Measurements from ENCODE around the gene CYBC1.
"Not testable (repeated sequence)": the region's sequence is repeated elsewhere in the genome, so short reads cannot be mapped to it uniquely, and the experiment has no call there.

The CYBC1 gene

GRCh38 chr17:82479602-82480001 lies 29.1 kb upstream of the CYBC1 start:
- in situ Hi-C loops (cut with MboI; ENCODE audit: low sequenced_read_pairs), result no loop called here

GRCh38 chr17:82477934-82478333 lies 27.4 kb upstream of the CYBC1 start:
- in situ Hi-C loops (cut with MboI; ENCODE audit: low sequenced_read_pairs), result no loop called here

- in situ Hi-C loops (cut with MboI; ENCODE audit: low sequenced_read_pairs), result no loop called here
Measured at GRCh38 chr17:82475458-82475857, 24.9 kb upstream of the CYBC1 start.

GRCh38 chr17:82474223-82475010 lies 23.9 kb upstream of the CYBC1 start:
- in situ Hi-C loops (cut with MboI; ENCODE audit: low sequenced_read_pairs), result no loop called here

GRCh38 chr17:82470065-82470464 lies 19.5 kb upstream of the CYBC1 start:
- in situ Hi-C loops (cut with MboI; ENCODE audit: low sequenced_read_pairs), result no loop called here

GRCh38 chr17:82468692-82469091 lies 18.1 kb upstream of the CYBC1 start:
- in situ Hi-C loops (cut with MboI; ENCODE audit: low sequenced_read_pairs), result no loop called here

- in situ Hi-C loops (cut with MboI; ENCODE audit: low sequenced_read_pairs), result no loop called here
Measured at GRCh38 chr17:82465023-82465603, 14.6 kb upstream of the CYBC1 start.

GRCh38 chr17:82464567-82464929 lies 14.0 kb upstream of the CYBC1 start:
- in situ Hi-C loops (cut with MboI; ENCODE audit: low sequenced_read_pairs), result no loop called here

- in situ Hi-C loops (cut with MboI; ENCODE audit: low sequenced_read_pairs), result no loop called here
Measured at GRCh38 chr17:82463925-82464566, 13.5 kb upstream of the CYBC1 start.

- in situ Hi-C loops (cut with MboI; ENCODE audit: low sequenced_read_pairs), result no loop called here
Measured at GRCh38 chr17:82463391-82463790, 12.8 kb upstream of the CYBC1 start.

- in situ Hi-C loops (cut with MboI; ENCODE audit: low sequenced_read_pairs), result no loop called here
Measured at GRCh38 chr17:82461827-82462524, 11.4 kb upstream of the CYBC1 start.

GRCh38 chr17:82459936-82460335 lies 9.4 kb upstream of the CYBC1 start:
- in situ Hi-C loops (cut with MboI; ENCODE audit: low sequenced_read_pairs), result not testable (repeated sequence)

- in situ Hi-C loops (cut with MboI; ENCODE audit: low sequenced_read_pairs), result no loop called here
Measured at GRCh38 chr17:82458885-82459424, 8.4 kb upstream of the CYBC1 start.

GRCh38 chr17:82458179-82458884 lies 7.8 kb upstream of the CYBC1 start, which contains the start of gene NARF:
NARF (plus strand) TSS chr17:82458741; CDS start chr17:82458804, 63 bp downstream.
- in situ Hi-C loops (cut with MboI; ENCODE audit: low sequenced_read_pairs), result no loop called here

GRCh38 chr17:82457929-82458178 lies 7.3 kb upstream of the CYBC1 start:
- in situ Hi-C loops (cut with MboI; ENCODE audit: low sequenced_read_pairs), result no loop called here

- in situ Hi-C loops (cut with MboI; ENCODE audit: low sequenced_read_pairs), result no loop called here
Measured at GRCh38 chr17:82457073-82457928, 6.7 kb upstream of the CYBC1 start.

GRCh38 chr17:82453706-82454105 lies 3.2 kb upstream of the CYBC1 start:
- in situ Hi-C loops (cut with MboI; ENCODE audit: low sequenced_read_pairs), result not testable (repeated sequence)

GRCh38 chr17:82453151-82453550 lies 2.6 kb upstream of the CYBC1 start:
- in situ Hi-C loops (cut with MboI; ENCODE audit: low sequenced_read_pairs), result not testable (repeated sequence)

GRCh38 chr17:82452162-82452561 lies 1.6 kb upstream of the CYBC1 start:
- in situ Hi-C loops (cut with MboI; ENCODE audit: low sequenced_read_pairs), result no loop called here

- in situ Hi-C loops (cut with MboI; ENCODE audit: low sequenced_read_pairs), result no loop called here
Measured at GRCh38 chr17:82449883-82450356, 632 bp downstream of the CYBC1 start.

Measured in HL-60/S4 treated with phorbol 12-myristate 13-acetate at 8.2 ng/mL for 4 days and 3 days (cell line).